ENCODE measurements around the gene SPATA6. TPM values are rescaled to one million over a fixed set of nuclear protein-coding genes. Genes with fewer than 3 reads are reported as not detected.

Gene SPATA6
- polyA plus RNA-seq, 1 donor from 2014 or later, result 3.2 TPM

GRCh38 chr1:48250572-48250971, 221.4 kb downstream of the SPATA6 start:
- H2AFZ ChIP-seq (ENCODE audit: low read depth, low read length), result no peak overlapping the region
- H3K27me3 ChIP-seq (ENCODE audit: insufficient read depth, low read depth, low read length), result no peaks in the 10 kb centered on the region
- no peak overlapping the region for H3K27ac ChIP-seq (ENCODE audit: low read length)
- H3K4me3 ChIP-seq (ENCODE audit: low read length), result no peak overlapping the region
- H3K9me3 ChIP-seq (ENCODE audit: low read length), result no peaks in the 10 kb centered on the region
- no peak overlapping the region for H3K9ac ChIP-seq (ENCODE audit: low read length)
- no peaks in the 10 kb centered on the region for H3F3A ChIP-seq (ENCODE audit: insufficient read depth, low read length, poor library complexity, severe bottlenecking)
- no peaks in the 10 kb centered on the region for H3K36me3 ChIP-seq (ENCODE audit: insufficient read depth, low read length)
- no peak overlapping the region for H3K4me2 ChIP-seq (ENCODE audit: low read length)
- no peaks in the 10 kb centered on the region for H3K9me2 ChIP-seq (ENCODE audit: insufficient read depth, low read length)
- H3K79me2 ChIP-seq (replicated peaks; ENCODE audit: insufficient read depth, low read length), result no peaks in the 10 kb centered on the region
- H4K20me1 ChIP-seq (ENCODE audit: insufficient read depth), result no peaks in the 10 kb centered on the region
- no peak for TF ChIP-seq MXI1 (conservative IDR thresholded peaks at IDR 0.05; ENCODE audit: poor library complexity, severe bottlenecking)
- no peak for TF ChIP-seq EP300 (conservative IDR thresholded peaks at IDR 0.05; ENCODE audit: poor library complexity, severe bottlenecking)
- TF ChIP-seq, protein P1, sequence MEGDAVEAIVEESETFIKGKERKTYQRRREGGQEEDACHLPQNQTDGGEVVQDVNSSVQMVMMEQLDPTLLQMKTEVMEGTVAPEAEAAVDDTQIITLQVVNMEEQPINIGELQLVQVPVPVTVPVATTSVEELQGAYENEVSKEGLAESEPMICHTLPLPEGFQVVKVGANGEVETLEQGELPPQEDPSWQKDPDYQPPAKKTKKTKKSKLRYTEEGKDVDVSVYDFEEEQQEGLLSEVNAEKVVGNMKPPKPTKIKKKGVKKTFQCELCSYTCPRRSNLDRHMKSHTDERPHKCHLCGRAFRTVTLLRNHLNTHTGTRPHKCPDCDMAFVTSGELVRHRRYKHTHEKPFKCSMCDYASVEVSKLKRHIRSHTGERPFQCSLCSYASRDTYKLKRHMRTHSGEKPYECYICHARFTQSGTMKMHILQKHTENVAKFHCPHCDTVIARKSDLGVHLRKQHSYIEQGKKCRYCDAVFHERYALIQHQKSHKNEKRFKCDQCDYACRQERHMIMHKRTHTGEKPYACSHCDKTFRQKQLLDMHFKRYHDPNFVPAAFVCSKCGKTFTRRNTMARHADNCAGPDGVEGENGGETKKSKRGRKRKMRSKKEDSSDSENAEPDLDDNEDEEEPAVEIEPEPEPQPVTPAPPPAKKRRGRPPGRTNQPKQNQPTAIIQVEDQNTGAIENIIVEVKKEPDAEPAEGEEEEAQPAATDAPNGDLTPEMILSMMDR (IDR thresholded peaks at IDR 0.05; ENCODE audit: poor library complexity, severe bottlenecking), result no peak
- no peak for TF ChIP-seq EZH2 (IDR thresholded peaks at IDR 0.05; ENCODE audit: borderline replicate concordance, insufficient read depth, low read length, poor library complexity, severe bottlenecking)
- no peak for TF ChIP-seq POLR2AphosphoS5 (IDR thresholded peaks at IDR 0.05)
- TF ChIP-seq TAF1 (IDR thresholded peaks at IDR 0.05; ENCODE audit: low read depth), result no peak
- TF ChIP-seq RAD21 (conservative IDR thresholded peaks at IDR 0.05), result no peak
- TF ChIP-seq, protein P2, sequence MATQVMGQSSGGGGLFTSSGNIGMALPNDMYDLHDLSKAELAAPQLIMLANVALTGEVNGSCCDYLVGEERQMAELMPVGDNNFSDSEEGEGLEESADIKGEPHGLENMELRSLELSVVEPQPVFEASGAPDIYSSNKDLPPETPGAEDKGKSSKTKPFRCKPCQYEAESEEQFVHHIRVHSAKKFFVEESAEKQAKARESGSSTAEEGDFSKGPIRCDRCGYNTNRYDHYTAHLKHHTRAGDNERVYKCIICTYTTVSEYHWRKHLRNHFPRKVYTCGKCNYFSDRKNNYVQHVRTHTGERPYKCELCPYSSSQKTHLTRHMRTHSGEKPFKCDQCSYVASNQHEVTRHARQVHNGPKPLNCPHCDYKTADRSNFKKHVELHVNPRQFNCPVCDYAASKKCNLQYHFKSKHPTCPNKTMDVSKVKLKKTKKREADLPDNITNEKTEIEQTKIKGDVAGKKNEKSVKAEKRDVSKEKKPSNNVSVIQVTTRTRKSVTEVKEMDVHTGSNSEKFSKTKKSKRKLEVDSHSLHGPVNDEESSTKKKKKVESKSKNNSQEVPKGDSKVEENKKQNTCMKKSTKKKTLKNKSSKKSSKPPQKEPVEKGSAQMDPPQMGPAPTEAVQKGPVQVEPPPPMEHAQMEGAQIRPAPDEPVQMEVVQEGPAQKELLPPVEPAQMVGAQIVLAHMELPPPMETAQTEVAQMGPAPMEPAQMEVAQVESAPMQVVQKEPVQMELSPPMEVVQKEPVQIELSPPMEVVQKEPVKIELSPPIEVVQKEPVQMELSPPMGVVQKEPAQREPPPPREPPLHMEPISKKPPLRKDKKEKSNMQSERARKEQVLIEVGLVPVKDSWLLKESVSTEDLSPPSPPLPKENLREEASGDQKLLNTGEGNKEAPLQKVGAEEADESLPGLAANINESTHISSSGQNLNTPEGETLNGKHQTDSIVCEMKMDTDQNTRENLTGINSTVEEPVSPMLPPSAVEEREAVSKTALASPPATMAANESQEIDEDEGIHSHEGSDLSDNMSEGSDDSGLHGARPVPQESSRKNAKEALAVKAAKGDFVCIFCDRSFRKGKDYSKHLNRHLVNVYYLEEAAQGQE (IDR thresholded peaks at IDR 0.05; ENCODE audit: borderline replicate concordance), result no peak
- no peak for TF ChIP-seq SMC3 (conservative IDR thresholded peaks at IDR 0.05; ENCODE audit: poor library complexity)

DNA sequence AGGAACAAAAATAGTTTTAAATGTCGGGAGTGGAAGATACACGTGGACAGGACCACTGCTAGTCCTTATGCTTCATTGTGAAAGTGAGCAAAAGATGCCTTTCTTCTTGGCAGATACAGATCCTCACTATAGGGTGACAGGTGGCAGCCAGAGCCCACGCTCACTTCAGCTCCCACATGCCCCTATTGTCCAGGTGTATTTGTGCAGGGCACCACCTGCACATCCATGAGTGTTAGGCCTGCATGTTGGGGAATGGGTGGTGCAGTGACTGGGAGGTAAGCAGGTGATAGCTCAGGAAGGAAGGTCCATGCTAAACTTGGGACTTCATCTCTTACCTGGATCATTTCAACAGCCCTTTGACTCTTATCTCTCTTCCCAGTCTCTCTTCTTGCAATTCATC, 222.1 kb downstream of the SPATA6 start:
- Histone ChIP-seq H3K36me3 (ENCODE audit: insufficient read depth, low read length) (no peaks in the 10 kb centered on the region), H3F3A (ENCODE audit: insufficient read depth, low read length, poor library complexity, severe bottlenecking) (no peaks in the 10 kb centered on the region)
- TF ChIP-seq MXI1 (conservative IDR thresholded peaks at IDR 0.05; ENCODE audit: poor library complexity, severe bottlenecking), result no peak
- TF ChIP-seq RAD21 (conservative IDR thresholded peaks at IDR 0.05), result no peak
- TF ChIP-seq, protein P1 (IDR thresholded peaks at IDR 0.05; ENCODE audit: poor library complexity, severe bottlenecking), result no peak
- no peak for TF ChIP-seq EZH2 (IDR thresholded peaks at IDR 0.05; ENCODE audit: borderline replicate concordance, insufficient read depth, low read length, poor library complexity, severe bottlenecking)
- TF ChIP-seq SMC3 (conservative IDR thresholded peaks at IDR 0.05; ENCODE audit: poor library complexity), result no peak
- TF ChIP-seq POLR2AphosphoS5 (IDR thresholded peaks at IDR 0.05), result no peak
- TF ChIP-seq, protein P2 (IDR thresholded peaks at IDR 0.05; ENCODE audit: borderline replicate concordance), result no peak
- no peak for TF ChIP-seq TAF1 (IDR thresholded peaks at IDR 0.05; ENCODE audit: low read depth)
- no peak for TF ChIP-seq EP300 (conservative IDR thresholded peaks at IDR 0.05; ENCODE audit: poor library complexity, severe bottlenecking)

More for the DNA sequence above, 222.1 kb downstream of the SPATA6 start:
- no peak overlapping the region for H3K4me2 ChIP-seq (ENCODE audit: low read length)
- no peaks in the 10 kb centered on the region for H3K27me3 ChIP-seq (ENCODE audit: insufficient read depth, low read depth, low read length)
- H3K27ac ChIP-seq (ENCODE audit: low read length), result no peak overlapping the region
- H2AFZ ChIP-seq (ENCODE audit: low read depth, low read length), result no peak overlapping the region
- H3K9ac ChIP-seq (ENCODE audit: low read length), result no peak overlapping the region
- H3K79me2 ChIP-seq (replicated peaks; ENCODE audit: insufficient read depth, low read length), result no peaks in the 10 kb centered on the region
- H3K9me3 ChIP-seq (ENCODE audit: low read length), result no peaks in the 10 kb centered on the region
- no peak overlapping the region for H3K4me3 ChIP-seq (ENCODE audit: low read length)
- no peaks in the 10 kb centered on the region for H3K9me2 ChIP-seq (ENCODE audit: insufficient read depth, low read length)
- H4K20me1 ChIP-seq (ENCODE audit: insufficient read depth), result no peaks in the 10 kb centered on the region

Data from neural cell (in vitro differentiated cells).